ENCODE data around the gene RAC2. TPM values are rescaled to one million over a fixed set of nuclear protein-coding genes. Genes with fewer than 3 reads are reported as not detected.

RAC2 gene
- total and polyA plus RNA-seq, 4 donors = 16.7 to 217 (median 55.2) TPM

GRCh38 chr22:37245740-37246139, 1.7 kb upstream of the RAC2 start:
- H3K36me3 ChIP-seq (ENCODE audit: control insufficient read depth in 4 of 4, insufficient read depth in 4 of 4, low read length in 4 of 4) = no peaks in the 10 kb centered on the region
- no peak overlapping the region for H3K4me3 ChIP-seq
- ATAC-seq (ENCODE audit: insufficient read depth, low FRiP score) (no peak), DNase-seq (no peak)
- H3K4me1 ChIP-seq (ENCODE audit: control insufficient read depth in 5 of 5, insufficient read depth in 5 of 5, low read length in 5 of 5) = no peaks in the 10 kb centered on the region
- 62 to 71% methylated on average over 6 of the region's 6 CpGs for WGBS, 2 donors
- no peaks in the 10 kb centered on the region for H3K9me3 ChIP-seq (ENCODE audit: control insufficient read depth in 4 of 4, insufficient read depth in 3 of 4, low read length in 3 of 4)
- TF ChIP-seq CTCF (IDR thresholded peaks at IDR 0.05; ENCODE audit: control extremely low read depth, extremely low read depth) = no peak
- no peak overlapping the region for H3K27ac ChIP-seq (ENCODE audit: low read depth in 1 of 2, low read length in 1 of 2)
- H3K9ac ChIP-seq (ENCODE audit: insufficient read depth in 1 of 2, low read length in 2 of 2) = no peak overlapping the region
- H3K27me3 ChIP-seq (ENCODE audit: control insufficient read depth in 3 of 3, insufficient read depth in 3 of 3, low read length in 2 of 3) = peaks cover 0 to 3% (median 2%) of the 10 kb centered on the region in 3 donors

- H3K9me3 ChIP-seq (ENCODE audit: control insufficient read depth in 4 of 4, insufficient read depth in 3 of 4, low read length in 3 of 4) = no peaks in the 10 kb centered on the region
- H3K27me3 ChIP-seq (ENCODE audit: control insufficient read depth in 3 of 3, insufficient read depth in 3 of 3, low read length in 2 of 3) = peaks cover 0 to 3% (median 2%) of the 10 kb centered on the region in 3 donors
- 34 to 52% methylated on average over 22 of the region's 22 CpGs for WGBS, 2 donors
- TF ChIP-seq CTCF (IDR thresholded peaks at IDR 0.05; ENCODE audit: control extremely low read depth, extremely low read depth) = no peak
- no peaks in the 10 kb centered on the region for H3K4me1 ChIP-seq (ENCODE audit: control insufficient read depth in 5 of 5, insufficient read depth in 5 of 5, low read length in 5 of 5)
- no peak overlapping the region for H3K9ac ChIP-seq (ENCODE audit: insufficient read depth in 1 of 2, low read length in 2 of 2)
- ATAC-seq (ENCODE audit: insufficient read depth, low FRiP score) = no peak
- DNase-seq = no peak
- H3K36me3 ChIP-seq (ENCODE audit: control insufficient read depth in 4 of 4, insufficient read depth in 4 of 4, low read length in 4 of 4) = no peaks in the 10 kb centered on the region
- no peak overlapping the region for H3K27ac ChIP-seq (ENCODE audit: low read depth in 1 of 2, low read length in 1 of 2)
- H3K4me3 ChIP-seq = no peak overlapping the region
Observed at GRCh38 chr22:37244922-37245722, 1.1 kb upstream of the RAC2 start.

- H3K4me3 ChIP-seq = no peak overlapping the region
- ATAC-seq (ENCODE audit: insufficient read depth, low FRiP score) = no peak
Observed at GRCh38 chr22:37243402-37244113, 511 bp downstream of the RAC2 start.

More at GRCh38 chr22:37243402-37244113, 511 bp downstream of the RAC2 start:
- TF ChIP-seq CTCF (IDR thresholded peaks at IDR 0.05; ENCODE audit: control extremely low read depth, extremely low read depth) = no peak
- H3K36me3 ChIP-seq (ENCODE audit: control insufficient read depth in 4 of 4, insufficient read depth in 4 of 4, low read length in 4 of 4) = peaks cover 0 to under 1% (median 0%) of the 10 kb centered on the region in 4 donors
- WGBS, 2 donors = 21 to 45% methylated on average over 12 of the region's 12 CpGs
- peak overlapping the region in 1 of 2 donors; percentile 70 for H3K27ac ChIP-seq (ENCODE audit: low read depth in 1 of 2, low read length in 1 of 2)
- no peaks in the 10 kb centered on the region for H3K4me1 ChIP-seq (ENCODE audit: control insufficient read depth in 5 of 5, insufficient read depth in 5 of 5, low read length in 5 of 5)
- no peak for DNase-seq
- H3K9me3 ChIP-seq (ENCODE audit: control insufficient read depth in 4 of 4, insufficient read depth in 3 of 4, low read length in 3 of 4) = no peaks in the 10 kb centered on the region
- H3K27me3 ChIP-seq (ENCODE audit: control insufficient read depth in 3 of 3, insufficient read depth in 3 of 3, low read length in 2 of 3) = peaks cover 0 to 2% (median 0%) of the 10 kb centered on the region in 3 donors
- H3K9ac ChIP-seq (ENCODE audit: insufficient read depth in 1 of 2, low read length in 2 of 2) = no peak overlapping the region

All from lung (tissue), 12 donors.